ENCODE results near the gene PRMT2. TPM values are rescaled to one million over a fixed set of nuclear protein-coding genes. Genes with fewer than 3 reads are reported as not detected.

Gene PRMT2
- total and polyA plus RNA-seq, 7 donors: 68.0 to 128 (median 96.1) TPM

Other genes starting within 250 kb of the PRMT2 start
- 10 to 100 TPM; 22.8 to 49.3 (median 25.5) TPM for gene DIP2A, start 176.8 kb upstream of the PRMT2 start, total RNA-seq
- 10 to 100 TPM in 2 of 3 donors, 1 to 10 TPM in 1; 9.0 to 27.5 (median 11.4) TPM for gene DIP2A, start 176.8 kb upstream of the PRMT2 start, polyA plus RNA-seq
- gene S100B, start 30.6 kb upstream of the PRMT2 start, total RNA-seq: 100 to 1,000 TPM in 1 of 4 donors, 10 to 100 TPM in 3; 28.5 to 126 (median 41.0) TPM
- gene S100B, start 30.6 kb upstream of the PRMT2 start, polyA plus RNA-seq: 10 to 100 TPM; 14.3 to 23.7 (median 20.4) TPM